WERI-Rb-1 (cell line): Measurements from ENCODE around the gene UMODL1.

Source experiments
- DNase-seq: peaks from one replicate; pipeline ENCODE4 v3.0.0-alpha.2; 2020
- H3K27ac ChIP-seq: fragments of 250-450 bp; sonication (Bioruptor Pico); 2 replicates; pipeline ENCODE4 v1.5.1; 2020; ENCODE audit warnings: mild to moderate bottlenecking, moderate library complexity
- H3K27me3 ChIP-seq: fragments of 250-450 bp; sonication (Bioruptor Pico); 2 replicates; pipeline ENCODE4 v1.5.1; 2021; ENCODE audit warnings: mild to moderate bottlenecking, low read depth, moderate library complexity; ENCODE audit not compliant: insufficient read depth, severe bottlenecking
- H3K36me3 ChIP-seq: fragments of 250-450 bp; sonication (Bioruptor Pico); 2 replicates; pipeline ENCODE4 v1.5.1; 2020; ENCODE audit warnings: mild to moderate bottlenecking, moderate library complexity
- H3K4me3 ChIP-seq: 2 replicates; pipeline ENCODE4 v1.5.1; 2011; ENCODE audit warnings: low read depth, mild to moderate bottlenecking, control low read depth, low read length
- H3K9me3 ChIP-seq: fragments of 250-450 bp; sonication (Bioruptor Pico); 2 replicates; pipeline ENCODE4 v1.5.1; 2021; ENCODE audit warnings: mild to moderate bottlenecking, moderate library complexity; ENCODE audit not compliant: severe bottlenecking
- TF ChIP-seq, protein P1 (sequence below): IDR thresholded peaks from 2 replicates; pipeline ENCODE4 v1.5.1; 2011; ENCODE audit warnings: low read depth, mild to moderate bottlenecking, control low read depth, inconsistent platforms, low read length

Gene UMODL1

DNA sequence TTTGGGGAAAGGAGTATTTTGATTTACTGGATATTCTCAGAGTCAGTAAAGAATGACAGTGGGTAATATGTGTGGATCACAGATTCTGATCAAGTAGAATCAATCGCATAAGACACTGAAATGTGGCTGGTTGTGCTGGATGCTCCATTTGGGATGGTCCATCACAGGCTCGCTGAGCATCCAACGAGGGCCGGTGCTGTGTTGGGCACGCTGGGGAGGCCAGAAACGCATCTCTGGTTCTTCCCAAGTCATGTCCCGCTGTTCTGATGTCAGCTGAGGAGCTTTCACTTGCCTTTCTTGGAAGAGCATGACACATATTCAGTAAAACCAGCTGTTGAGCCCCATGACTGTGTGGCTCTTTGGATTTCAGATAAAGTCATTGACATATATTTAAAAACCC lies 72.0 kb downstream of the UMODL1 start:
- TF ChIP-seq, protein P1, sequence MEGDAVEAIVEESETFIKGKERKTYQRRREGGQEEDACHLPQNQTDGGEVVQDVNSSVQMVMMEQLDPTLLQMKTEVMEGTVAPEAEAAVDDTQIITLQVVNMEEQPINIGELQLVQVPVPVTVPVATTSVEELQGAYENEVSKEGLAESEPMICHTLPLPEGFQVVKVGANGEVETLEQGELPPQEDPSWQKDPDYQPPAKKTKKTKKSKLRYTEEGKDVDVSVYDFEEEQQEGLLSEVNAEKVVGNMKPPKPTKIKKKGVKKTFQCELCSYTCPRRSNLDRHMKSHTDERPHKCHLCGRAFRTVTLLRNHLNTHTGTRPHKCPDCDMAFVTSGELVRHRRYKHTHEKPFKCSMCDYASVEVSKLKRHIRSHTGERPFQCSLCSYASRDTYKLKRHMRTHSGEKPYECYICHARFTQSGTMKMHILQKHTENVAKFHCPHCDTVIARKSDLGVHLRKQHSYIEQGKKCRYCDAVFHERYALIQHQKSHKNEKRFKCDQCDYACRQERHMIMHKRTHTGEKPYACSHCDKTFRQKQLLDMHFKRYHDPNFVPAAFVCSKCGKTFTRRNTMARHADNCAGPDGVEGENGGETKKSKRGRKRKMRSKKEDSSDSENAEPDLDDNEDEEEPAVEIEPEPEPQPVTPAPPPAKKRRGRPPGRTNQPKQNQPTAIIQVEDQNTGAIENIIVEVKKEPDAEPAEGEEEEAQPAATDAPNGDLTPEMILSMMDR: no peak
- Histone ChIP-seq H3K4me3 (no peak overlapping the region), H3K9me3 (no peaks in the 10 kb centered on the region), H3K27me3 (no peaks in the 10 kb centered on the region), H3K27ac (no peak overlapping the region), H3K36me3 (no peaks in the 10 kb centered on the region)
- no peak for DNase-seq

DNA sequence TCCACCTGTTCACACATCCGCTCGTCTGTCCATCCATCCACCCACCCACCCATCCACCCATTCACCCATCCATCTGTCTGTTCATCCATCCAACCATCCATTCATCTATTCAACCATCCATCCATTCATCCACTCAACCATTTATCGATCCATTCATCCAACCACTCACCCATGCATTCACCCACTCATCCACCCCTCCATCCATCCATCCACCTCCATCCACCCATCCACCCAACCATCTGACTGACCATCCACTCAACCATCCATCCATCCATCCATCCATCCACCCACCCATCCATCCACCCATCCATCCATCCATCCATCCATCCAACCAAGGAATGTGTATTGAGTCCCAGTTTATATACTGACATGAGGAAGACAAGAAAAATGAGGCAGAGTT lies 73.1 kb downstream of the UMODL1 start:
- DNase-seq: no peak
- Histone ChIP-seq H3K9me3 (no peaks in the 10 kb centered on the region), H3K4me3 (no peak overlapping the region), H3K36me3 (no peaks in the 10 kb centered on the region), H3K27me3 (no peaks in the 10 kb centered on the region), H3K27ac (no peak overlapping the region)
- TF ChIP-seq, protein P1: no peak

DNA sequence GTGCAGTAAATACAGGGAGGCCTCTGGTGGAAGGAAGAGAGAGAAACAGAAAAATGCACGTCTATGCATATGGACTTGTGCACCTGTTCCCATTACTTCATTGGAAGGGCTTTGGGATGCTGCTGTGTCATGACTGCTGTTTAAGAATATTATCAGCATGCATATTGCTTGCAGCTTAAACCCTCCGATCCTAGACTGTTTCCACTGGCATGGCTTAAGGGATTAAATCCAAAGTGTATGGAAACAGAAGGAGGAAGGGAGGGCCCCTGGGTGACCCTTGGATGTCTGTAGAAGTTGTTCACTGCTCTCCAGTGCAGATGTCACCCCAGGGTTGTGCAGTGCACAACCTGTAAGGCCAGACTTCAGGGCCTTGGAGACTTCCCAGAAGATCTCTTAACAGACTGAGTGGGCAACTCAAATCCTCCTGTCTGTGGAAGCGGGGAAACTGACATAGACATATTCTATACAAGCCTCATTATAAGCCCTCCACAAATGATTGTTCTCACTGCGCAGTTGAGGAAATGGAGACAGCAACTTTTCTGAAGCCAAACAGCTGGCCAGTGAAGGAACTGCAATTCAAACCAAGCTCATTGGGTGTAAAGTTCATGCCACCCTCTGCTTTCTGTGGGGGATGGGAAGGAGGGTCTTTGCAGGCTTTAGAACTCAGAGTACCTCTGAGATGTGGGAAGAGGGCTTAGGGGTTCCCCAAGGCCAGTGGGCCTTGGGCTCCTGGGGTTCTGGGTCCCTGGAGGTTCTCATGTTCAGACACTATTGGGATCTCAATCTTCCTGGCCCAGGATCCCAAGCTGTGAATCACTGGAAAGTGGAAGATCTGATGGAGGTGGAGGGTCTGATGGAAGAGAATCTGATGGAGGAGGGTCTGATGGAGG lies 73.8 kb downstream of the UMODL1 start:
- Histone ChIP-seq H3K27me3 (no peaks in the 10 kb centered on the region), H3K27ac (peak overlapping the region; percentile 5; the same call in 1 of the 2 replicates), H3K4me3 (no peak overlapping the region), H3K9me3 (no peaks in the 10 kb centered on the region), H3K36me3 (no peaks in the 10 kb centered on the region)
- TF ChIP-seq, protein P1: no peak
- peak; percentile 88 for DNase-seq

DNA sequence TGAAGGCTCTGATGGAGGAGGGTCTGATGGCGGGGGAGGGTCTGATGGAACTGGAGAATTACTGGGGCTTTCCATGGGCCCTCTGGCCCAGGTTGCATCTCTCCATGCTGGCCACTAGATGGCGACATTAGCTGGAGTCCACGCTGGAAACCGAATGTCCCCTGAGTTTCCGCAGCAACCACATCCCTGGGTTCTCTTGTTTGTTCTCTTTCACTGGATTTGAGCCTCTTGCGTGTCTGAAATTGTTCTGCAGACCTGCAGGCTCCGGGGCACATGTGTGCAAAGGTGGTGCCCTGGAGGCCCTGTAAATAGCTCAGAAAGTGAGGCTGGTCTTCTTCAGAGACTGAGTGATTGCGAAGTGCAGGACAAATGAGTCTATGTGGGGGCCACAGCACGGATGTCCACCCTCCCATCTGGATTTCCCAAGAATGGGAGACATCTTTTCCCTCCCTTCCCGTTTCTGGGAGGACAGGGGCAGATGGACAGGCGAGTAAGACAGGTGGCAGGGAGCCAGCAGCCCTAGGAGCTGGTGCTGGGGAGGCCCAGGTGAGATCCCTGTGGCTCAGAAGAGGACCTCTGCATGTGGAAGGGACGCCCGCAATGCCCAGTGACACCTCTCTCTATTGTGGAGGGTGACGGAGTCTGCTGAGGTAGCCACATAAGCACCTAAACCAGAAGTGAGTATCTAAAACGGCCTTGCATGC lies 74.6 kb downstream of the UMODL1 start:
- Histone ChIP-seq H3K4me3 (no peak overlapping the region), H3K9me3 (no peaks in the 10 kb centered on the region), H3K27ac (no peak overlapping the region), H3K36me3 (no peaks in the 10 kb centered on the region), H3K27me3 (no peaks in the 10 kb centered on the region)
- TF ChIP-seq, protein P1: peak; percentile 96
- DNase-seq: peak; percentile 65

DNA sequence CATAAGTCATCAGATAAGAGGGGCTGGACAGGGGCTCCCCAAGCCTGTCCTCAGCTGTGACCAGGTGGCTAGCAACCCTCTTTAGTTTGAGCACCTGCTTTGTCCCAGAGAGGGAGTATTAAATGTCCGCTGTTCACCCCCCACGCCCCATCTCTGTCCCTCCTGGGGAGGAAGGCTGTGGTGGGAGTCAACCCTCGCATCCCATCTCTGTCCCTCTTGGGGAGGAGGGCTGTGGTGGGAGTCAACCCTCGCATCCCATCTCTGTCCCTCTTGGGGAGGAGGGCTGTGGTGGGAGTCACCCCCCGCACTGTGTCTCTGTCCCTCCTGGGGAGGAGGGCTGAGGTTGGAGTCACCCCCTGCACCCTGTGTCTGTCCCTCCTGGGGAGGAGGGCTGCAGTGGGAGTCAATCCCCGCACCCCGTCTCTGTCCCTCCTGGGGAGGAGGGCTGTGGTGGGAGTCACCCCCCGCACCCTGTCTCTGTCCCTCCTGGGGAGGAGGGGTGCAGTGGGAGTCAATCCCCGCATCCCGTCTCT lies 75.2 kb downstream of the UMODL1 start:
- TF ChIP-seq, protein P1: no peak
- no peak for DNase-seq
- Histone ChIP-seq H3K27ac (no peak overlapping the region), H3K27me3 (no peaks in the 10 kb centered on the region), H3K36me3 (no peaks in the 10 kb centered on the region), H3K4me3 (no peak overlapping the region), H3K9me3 (no peaks in the 10 kb centered on the region)
